ENCODE measurements around the gene SERTM2.

Gene SERTM2

GRCh38 chrX:111560801-111561200 is 49.4 kb downstream of the SERTM2 start:
- Histone ChIP-seq H3K4me1 (ENCODE audit: control insufficient read depth in 1 of 2, insufficient read depth in 2 of 2, low read length in 2 of 2) (no peaks in the 10 kb centered on the region), H3K27me3 (ENCODE audit: low read depth, low read length) (no peaks in the 10 kb centered on the region), H3K4me3 (ENCODE audit: low read depth in 1 of 2, low read length in 2 of 2) (no peak overlapping the region), H3K9me3 (ENCODE audit: control insufficient read depth in 1 of 2, low read length in 2 of 2) (no peaks in the 10 kb centered on the region), H3K36me3 (ENCODE audit: control insufficient read depth in 1 of 2, insufficient read depth in 2 of 2, low read length in 2 of 2) (no peaks in the 10 kb centered on the region), H3K27ac (ENCODE audit: low read length) (no peak overlapping the region)

GRCh38 chrX:111561851-111562250 is 50.4 kb downstream of the SERTM2 start:
- Histone ChIP-seq H3K4me1 (ENCODE audit: control insufficient read depth in 1 of 2, insufficient read depth in 2 of 2, low read length in 2 of 2) (no peaks in the 10 kb centered on the region), H3K36me3 (ENCODE audit: control insufficient read depth in 1 of 2, insufficient read depth in 2 of 2, low read length in 2 of 2) (no peaks in the 10 kb centered on the region), H3K4me3 (ENCODE audit: low read depth in 1 of 2, low read length in 2 of 2) (no peak overlapping the region), H3K9me3 (ENCODE audit: control insufficient read depth in 1 of 2, low read length in 2 of 2) (no peaks in the 10 kb centered on the region), H3K27me3 (ENCODE audit: low read depth, low read length) (no peaks in the 10 kb centered on the region), H3K27ac (ENCODE audit: low read length) (no peak overlapping the region)

- no peaks in the 10 kb centered on the region for H3K9me3 ChIP-seq (ENCODE audit: control insufficient read depth in 1 of 2, low read length in 2 of 2)
- H3K27ac ChIP-seq (ENCODE audit: low read length), result no peak overlapping the region
- no peaks in the 10 kb centered on the region for H3K36me3 ChIP-seq (ENCODE audit: control insufficient read depth in 1 of 2, insufficient read depth in 2 of 2, low read length in 2 of 2)
- H3K27me3 ChIP-seq (ENCODE audit: low read depth, low read length), result no peaks in the 10 kb centered on the region
- no peak overlapping the region for H3K4me3 ChIP-seq (ENCODE audit: low read depth in 1 of 2, low read length in 2 of 2)
- no peaks in the 10 kb centered on the region for H3K4me1 ChIP-seq (ENCODE audit: control insufficient read depth in 1 of 2, insufficient read depth in 2 of 2, low read length in 2 of 2)
Observed at GRCh38 chrX:111567542-111568255, 56.3 kb downstream of the SERTM2 start.

- Histone ChIP-seq H3K4me3 (ENCODE audit: low read depth in 1 of 2, low read length in 2 of 2) (no peak overlapping the region), H3K4me1 (ENCODE audit: control insufficient read depth in 1 of 2, insufficient read depth in 2 of 2, low read length in 2 of 2) (no peaks in the 10 kb centered on the region), H3K9me3 (ENCODE audit: control insufficient read depth in 1 of 2, low read length in 2 of 2) (no peaks in the 10 kb centered on the region), H3K36me3 (ENCODE audit: control insufficient read depth in 1 of 2, insufficient read depth in 2 of 2, low read length in 2 of 2) (no peaks in the 10 kb centered on the region), H3K27ac (ENCODE audit: low read length) (no peak overlapping the region), H3K27me3 (ENCODE audit: low read depth, low read length) (no peaks in the 10 kb centered on the region)
Observed at GRCh38 chrX:111568354-111568753, 56.9 kb downstream of the SERTM2 start.

DNA sequence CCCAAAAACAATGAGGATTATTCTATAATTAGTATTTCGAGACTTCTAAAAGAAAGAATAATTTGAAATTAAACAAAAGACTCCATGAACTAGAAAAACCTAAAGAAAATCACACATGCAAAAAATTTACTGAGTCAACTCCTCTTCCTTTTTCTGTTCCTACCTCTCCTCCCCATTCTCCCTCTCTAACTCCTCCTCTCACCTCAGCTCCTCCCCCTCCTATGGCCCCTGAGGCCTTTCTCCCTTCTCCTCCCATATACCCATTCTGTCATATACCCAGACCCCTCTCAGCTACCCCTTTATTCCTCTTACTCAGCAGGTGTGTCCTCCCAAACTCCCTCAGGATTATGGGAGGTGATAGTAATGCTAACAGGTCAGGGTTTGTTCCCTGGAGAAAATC is 57.4 kb downstream of the SERTM2 start:
- no peaks in the 10 kb centered on the region for H3K9me3 ChIP-seq (ENCODE audit: control insufficient read depth in 1 of 2, low read length in 2 of 2)
- H3K4me1 ChIP-seq (ENCODE audit: control insufficient read depth in 1 of 2, insufficient read depth in 2 of 2, low read length in 2 of 2), result no peaks in the 10 kb centered on the region
- H3K27ac ChIP-seq (ENCODE audit: low read length), result no peak overlapping the region
- no peaks in the 10 kb centered on the region for H3K36me3 ChIP-seq (ENCODE audit: control insufficient read depth in 1 of 2, insufficient read depth in 2 of 2, low read length in 2 of 2)
- no peaks in the 10 kb centered on the region for H3K27me3 ChIP-seq (ENCODE audit: low read depth, low read length)
- H3K4me3 ChIP-seq (ENCODE audit: low read depth in 1 of 2, low read length in 2 of 2), result no peak overlapping the region
